GM19023 (cell line): ENCODE results near the gene GSTT2B.
"Not testable (repeated sequence)": the region's sequence is repeated elsewhere in the genome, so short reads cannot be mapped to it uniquely, and the experiment has no call there.

Experiments
- ATAC-seq: cut with Tn5 transposase; IDR thresholded peaks from one replicate; pipeline ENCODE4 v1.9.1; 2021; ENCODE audit warnings: mild to moderate bottlenecking, moderate library complexity; ENCODE audit not compliant: unreplicated experiment

The GSTT2B gene

GRCh38 chr22:23907423-23907822, 53.6 kb downstream of the GSTT2B start:
- ATAC-seq, result not testable (repeated sequence)
